Hippocampal formation (tissue), 2 donors: ENCODE data around the gene NDEL1.

Experiments used
- DNase-seq, 2 donors: peaks; one replicate each; lab custom pipeline; 2025; lab: John Stamatoyannopoulos, UW

NDEL1 gene

DNA sequence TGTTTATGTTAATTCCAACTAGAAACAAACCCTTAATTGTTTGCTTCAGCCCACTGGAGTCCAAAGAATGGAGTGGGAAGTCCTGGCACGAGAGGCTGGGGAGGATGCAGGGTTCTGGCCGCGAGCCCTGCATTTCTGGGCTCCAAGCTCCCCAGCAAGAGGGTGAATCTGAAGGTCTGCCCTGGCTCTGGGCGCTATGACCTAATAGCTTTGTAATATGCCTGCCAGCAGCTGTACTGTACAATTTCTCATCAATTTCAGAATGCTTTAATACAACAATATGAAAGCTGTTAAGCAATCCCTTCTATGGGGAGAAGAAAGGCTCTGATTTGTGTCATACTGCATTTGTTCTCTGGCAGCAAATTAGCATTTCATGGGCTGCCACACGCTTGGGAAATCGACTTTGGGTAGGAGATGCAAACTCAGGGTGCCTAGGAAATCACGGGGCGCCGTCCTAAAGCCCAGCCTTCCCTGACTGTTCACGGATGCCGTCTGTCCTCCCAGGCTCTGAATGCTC is 43.8 kb downstream of the NDEL1 start:
- peak; percentile 80 to 87 for DNase-seq

DNA sequence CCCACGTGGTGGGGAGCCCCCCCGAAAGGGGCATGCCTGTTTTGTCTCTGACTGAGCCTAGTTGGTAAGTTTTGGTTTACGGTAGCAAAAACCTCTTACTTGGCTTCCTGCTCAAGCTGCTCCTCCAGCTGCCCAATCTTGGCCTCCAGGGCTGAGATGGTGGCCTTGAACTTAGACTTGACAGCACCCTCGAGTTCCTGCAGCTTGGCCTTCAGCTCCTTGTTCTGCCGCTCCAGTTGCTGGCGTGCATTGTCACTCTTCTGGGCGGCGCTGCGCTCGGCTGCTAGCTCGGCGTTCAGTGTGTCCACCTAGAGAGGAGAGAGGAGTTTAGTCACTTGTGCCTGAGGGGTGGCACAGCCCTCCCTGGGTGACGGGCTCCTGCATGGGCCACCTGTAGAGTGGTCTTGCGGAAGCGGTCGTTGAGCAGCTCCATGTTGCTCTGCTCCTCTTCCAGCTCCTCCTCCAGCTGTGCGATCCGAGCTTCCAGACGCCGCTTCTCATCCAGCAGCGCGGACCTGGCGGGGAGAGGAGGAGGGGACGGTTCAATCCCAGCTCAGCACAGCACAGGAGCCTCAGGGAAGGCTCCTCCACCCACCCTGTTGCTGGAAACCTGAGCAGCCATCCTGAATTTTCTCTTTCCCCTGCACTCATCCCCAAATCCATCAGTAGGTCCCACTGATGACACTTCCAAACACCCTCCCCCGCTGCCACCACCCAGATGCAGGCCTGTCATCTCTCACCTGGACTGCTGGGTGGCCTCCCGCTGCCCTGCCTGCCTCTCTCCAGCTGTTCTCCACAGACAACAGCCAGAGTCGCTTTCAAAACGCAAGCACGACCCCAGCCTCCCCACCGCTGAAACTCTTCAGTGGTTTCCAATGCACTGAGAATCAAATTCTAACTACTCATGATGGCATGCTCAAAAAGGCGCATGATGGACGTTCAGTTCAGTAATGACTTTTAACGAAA is 44.6 kb downstream of the NDEL1 start:
- no peak for DNase-seq

DNA sequence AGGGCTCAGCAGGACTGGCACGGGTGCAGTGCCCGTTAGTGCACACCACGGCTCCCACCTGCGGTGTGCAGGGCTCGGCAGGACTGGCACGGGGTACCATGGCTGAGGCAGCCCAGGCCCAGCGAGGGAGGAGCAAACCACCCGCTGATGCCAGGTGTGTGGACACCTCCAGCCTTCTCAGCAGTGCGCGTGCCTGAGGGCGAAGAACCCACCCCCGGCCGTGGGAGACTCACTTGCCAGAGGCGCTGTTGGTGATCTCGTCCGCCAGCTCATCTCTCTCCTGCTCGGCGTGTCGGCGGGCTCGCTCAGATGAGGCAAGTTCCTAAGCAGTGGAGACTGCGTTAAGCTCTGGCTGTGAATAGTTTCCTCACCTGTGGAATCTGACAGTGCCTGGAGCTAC is 45.4 kb downstream of the NDEL1 start:
- DNase-seq = no peak

DNA sequence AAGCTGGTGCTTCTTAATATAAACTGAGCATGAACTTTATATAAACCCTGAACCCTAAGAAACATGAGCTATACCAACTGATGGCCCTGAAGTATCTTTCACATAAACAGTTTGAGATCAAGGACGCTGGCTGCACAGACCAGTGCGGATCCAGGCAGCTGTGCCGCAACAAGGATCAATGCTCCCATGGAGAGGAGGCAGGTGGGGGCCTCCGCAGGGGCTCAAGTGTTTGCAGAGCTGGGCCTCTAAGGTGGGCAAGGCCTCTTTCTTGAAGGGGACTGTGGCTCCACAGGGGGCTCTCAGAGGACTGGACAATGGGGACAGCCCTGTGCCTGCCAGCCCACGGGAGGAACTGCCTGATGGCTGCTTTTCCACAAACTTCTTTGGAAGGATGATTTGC is 46.0 kb downstream of the NDEL1 start:
- DNase-seq = no peak

DNA sequence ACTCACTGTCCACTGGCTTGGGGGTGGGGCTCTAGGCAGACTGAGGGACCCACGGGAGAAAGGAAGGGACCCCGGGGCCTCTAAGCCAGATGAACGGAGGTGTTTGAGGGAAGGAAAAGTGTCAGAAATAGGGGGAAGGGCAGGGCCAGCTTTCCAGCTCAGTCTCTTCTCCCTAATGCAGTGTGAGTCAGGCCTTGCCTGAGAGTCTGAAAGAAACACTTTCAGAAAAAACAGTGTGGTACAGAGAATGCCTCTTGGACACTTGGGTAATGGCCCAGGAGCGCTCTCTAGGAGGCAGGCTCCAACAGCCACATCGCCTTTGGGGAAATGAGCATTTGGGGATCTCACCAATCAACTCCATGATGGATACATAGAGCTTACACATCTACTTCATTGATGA is 46.9 kb downstream of the NDEL1 start:
- peak in 1 of 2 donors; percentile 19 for DNase-seq

DNA sequence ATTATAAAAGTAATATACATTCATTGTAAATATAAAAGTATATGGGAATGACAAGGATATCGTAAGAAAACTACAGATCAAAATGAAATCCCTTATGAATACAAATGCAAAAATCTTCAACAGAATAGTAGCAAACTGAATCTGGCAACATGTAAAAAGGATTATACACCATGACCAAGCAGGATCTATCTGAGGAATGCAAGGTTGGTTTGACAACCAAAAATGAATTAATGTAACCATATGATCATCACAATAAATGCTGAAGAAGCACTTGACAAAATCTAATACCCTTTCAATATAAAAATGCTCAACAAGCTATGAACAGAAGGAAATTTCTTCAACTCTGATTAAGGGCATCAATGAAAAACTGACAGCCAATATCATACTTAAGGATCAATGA is 48.8 kb downstream of the NDEL1 start:
- DNase-seq = no peak

DNA sequence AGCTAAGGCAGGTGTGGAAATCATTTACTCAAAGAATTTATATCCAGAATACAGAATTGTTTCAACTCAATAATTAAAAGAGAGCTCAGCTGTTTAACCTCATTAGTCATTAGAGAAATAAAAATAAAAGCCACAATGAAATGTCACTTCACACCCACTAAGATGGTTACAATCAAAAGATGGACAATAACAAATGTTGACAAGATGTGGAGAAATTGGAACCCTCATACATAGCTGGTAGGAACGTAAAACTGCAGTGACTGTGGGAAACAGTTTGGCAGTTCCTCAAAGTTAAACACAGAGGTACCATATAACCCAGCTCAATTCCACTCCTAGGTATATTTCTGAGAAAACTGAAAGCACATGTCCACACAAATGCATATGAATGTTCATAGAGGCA is 49.8 kb downstream of the NDEL1 start:
- no peak for DNase-seq

DNA sequence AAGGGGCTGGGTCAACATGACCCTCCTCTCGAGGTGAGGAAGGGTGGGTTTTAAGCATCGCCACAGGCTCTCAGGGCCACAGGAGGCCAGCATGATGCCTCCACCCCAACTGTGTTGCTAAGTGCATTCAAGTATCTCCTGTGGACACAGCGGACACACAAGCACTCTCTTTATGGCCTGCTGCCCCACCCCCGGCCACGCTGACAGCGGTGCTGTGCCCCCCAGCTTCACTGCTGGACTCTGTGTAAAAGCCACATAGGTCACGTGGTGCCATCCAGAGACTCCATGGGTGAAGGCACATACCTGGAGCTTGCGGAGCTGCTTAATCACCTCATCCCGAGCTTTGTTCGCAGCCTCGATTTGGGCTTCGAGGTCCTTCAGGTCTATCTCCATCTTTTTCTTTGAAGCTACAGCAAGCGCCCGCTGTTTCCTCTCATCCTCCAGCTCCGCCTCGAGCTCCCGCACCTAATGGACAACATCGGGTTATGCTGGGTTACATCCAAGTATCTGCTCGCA is 51.5 kb downstream of the NDEL1 start:
- no peak for DNase-seq

DNA sequence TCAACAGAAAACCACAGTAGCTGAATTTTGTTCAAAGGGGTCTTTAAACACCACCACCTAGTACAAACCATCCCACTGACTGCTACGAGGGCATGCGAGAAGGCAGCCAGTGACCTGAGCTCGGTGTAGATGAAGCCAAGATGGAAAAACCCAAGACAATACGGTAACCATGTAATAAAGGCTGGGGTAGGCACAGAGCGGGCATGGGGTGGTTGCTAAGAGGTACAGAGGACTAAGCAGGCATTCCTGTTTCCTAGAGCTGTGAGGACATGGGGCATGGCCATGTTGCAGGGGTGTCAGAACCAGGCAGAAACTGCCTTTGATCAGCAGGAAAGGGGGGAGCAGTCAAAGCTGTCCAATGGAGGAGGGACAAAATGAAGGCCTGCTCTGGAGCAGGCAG is 52.1 kb downstream of the NDEL1 start:
- DNase-seq = no peak

DNA sequence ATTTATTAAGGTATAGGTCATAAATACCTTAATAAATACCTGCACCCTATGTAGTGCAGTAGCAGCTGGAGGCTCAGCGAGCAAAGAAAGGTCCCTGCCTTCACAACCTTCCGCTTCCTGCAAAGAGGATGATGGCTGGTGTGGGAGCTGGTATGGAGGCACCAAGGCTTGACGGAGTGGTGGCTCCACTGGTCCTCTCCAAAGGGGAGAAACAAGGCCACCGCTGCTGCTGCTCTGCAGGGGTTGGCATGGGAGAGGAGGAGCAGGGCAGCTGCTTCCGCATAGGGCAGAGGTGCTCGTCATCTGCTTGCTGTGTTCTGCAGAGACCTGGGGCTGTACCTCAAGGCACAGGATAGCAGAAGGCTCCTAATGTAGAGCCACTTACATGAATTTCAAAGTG is 52.8 kb downstream of the NDEL1 start:
- no peak for DNase-seq

DNA sequence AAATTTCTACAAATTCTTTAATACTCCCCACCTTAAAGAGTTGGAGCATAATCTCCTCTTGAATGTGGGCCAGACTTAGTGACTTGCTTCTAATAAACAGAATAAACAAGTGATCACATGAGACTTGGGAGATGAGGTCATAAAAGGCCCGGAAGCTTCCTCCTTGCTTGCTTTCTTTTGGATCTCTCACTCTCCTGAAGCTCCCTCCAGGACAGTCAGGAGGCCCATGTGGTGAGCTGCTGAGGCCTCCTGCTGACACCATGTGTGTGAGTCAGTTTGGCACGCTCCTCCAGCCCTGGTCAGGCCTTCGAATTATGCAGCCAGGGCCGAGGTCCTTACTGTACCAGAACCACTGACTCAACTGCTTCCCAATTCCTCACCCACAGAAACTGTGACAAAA is 53.2 kb downstream of the NDEL1 start:
- no peak for DNase-seq

DNA sequence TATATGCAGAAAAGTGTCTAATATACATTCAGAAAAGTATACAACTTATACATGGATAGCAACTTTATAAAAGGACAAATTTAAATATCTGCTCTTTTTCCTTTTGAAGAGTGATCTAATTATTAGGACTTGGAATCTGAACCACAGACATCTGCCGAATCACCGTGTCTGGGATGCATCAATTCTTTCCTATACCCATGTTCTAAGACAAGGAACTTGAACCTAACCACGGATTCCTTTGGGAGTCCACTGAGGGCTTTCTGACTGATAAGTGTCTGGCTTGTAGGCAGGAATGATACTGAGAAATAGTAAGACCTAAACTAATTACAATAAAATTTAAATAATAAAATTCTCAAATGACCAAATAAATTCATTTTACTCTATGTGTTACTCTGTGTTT is 54.2 kb downstream of the NDEL1 start:
- DNase-seq = no peak

DNA sequence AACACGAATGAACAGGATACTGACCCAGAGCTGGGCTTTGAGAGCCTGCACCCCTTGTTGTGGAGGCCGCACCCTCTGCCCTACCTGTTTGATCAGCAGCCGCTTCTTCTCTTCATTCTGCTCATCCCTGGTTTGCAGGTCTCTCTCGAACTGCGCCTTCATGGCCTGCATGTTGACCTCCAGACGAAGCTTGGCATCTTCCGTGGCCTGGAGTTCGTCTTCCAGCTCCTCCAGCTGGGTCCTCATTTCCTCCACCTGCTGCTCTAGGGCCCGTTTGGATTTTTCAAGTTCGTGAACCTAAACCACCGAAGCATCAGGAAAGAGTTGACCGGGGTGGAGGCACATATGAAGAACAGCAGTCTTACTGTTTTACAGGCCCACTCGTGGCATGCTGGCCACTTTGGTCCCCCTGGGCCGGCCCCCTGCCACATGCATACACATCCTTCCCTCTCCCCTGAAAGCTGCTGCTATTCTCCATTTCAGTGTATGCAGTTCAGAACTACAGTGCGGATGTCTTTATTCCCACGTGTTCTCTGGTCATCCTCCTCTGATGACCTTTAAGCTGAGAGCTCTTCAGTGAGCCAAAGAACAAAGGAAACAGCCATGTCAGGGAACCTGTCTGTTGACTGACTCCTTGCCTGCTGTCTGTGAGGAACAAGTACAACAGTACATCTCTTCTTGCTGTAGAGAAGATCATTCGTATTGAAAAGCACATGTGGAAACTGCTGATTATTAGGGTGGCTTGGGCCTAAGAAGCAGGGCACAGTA is 54.8 kb downstream of the NDEL1 start:
- no peak for DNase-seq

DNA sequence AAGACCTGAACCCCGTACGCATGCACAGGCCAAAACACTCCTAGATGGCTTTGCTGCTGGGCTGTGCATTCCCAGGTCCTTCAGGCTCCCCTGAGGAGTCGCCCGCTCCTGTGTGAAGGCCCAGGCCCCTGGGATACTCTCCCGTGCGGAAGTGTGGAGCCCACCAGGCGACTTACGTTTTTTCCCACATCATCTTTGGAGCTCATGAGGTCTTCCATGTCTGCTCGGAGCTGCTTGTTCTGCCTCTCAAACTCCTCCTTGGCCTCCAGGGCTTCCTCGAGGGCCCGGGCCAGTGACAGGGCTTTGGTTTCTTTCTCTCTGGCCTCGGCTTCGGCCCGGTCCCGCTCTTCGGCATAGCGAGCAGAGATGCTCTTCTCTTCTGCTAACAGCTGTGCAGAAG is 56.4 kb downstream of the NDEL1 start:
- DNase-seq = no peak

DNA sequence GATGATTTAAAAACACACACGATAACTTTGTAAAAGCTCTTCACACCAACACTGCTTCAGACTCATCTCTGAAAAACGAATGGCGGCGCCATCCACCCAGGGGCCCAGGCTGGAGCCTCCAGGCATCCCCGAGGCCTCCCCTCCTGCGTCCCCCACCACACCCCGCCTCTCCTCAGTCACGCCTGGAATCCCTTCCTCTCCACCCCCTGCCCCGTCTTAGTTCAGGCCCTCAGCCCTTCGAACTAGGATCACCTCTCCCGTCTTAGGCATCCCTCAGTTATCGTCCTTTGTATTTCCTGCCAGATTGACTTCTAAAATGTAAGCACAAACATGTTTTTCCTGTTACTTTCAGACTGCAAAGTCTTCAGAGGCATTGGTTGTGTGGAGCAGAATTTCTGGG is 58.3 kb downstream of the NDEL1 start:
- no peak for DNase-seq

DNA sequence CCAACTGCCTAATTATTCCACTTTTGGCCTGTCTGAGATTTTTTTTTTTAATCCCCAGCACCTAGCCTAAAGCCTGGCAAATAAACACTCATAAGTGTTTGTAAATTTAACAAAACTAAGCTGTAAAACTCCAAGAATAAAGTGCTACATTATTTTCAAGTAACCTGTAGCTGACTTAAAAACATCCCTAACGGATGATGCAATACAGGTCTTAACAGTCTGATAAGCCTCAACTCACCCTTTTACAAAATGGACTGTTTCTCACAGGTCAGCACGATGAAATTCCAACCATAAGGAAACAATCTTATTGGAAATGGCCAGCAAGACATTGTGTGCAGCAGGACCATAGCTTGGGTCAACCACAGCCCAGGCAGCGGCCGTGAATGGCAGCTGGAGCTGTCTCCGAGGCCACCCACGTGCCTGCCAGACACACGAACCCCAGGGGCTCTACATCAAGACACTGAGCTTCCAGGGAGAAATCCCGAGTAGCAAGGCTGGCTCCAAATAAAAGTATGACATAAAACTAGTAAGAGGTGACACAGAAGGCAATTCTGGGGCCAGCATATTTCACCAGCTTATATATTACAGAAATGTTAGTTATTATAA is 58.9 kb downstream of the NDEL1 start:
- DNase-seq = no peak

DNA sequence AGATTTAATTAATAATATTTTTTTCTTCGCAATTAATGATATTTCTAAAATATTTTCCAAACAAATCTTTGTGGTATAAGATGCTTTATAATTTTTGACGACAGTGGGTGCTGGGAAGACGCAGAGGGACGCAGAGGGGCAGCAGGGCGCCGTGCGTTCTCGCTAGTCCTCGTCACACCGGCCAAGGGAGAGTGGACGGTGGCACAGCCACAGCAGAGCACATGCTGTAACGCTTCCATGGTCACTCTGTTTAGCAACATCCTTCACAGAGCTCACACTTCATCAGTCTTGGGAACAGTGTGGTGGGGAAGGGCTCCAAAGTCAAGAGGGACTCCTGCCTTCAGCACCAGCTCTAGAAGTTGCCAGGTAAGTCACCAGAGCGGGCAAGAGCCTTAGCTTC is 60.4 kb downstream of the NDEL1 start:
- no peak for DNase-seq

DNA sequence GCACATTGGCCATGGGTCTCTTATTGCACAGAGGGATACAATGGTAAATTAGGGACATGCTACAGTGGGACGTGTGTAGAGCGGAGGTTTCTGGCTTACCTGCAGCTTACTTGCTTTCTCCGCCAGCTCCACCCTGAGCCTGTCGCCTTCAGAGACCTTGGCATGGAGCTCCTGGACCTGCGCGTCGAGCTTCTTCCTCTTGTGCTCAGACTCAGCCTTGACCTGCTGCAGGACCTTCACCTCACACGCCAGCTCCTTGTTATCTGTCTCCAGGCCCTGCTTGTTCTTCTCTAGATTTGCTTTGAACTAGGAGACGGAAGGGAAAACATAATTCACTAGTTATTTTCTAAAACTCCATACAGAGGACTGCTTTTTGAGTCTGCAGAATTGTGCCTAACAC is 63.5 kb downstream of the NDEL1 start:
- DNase-seq = no peak

DNA sequence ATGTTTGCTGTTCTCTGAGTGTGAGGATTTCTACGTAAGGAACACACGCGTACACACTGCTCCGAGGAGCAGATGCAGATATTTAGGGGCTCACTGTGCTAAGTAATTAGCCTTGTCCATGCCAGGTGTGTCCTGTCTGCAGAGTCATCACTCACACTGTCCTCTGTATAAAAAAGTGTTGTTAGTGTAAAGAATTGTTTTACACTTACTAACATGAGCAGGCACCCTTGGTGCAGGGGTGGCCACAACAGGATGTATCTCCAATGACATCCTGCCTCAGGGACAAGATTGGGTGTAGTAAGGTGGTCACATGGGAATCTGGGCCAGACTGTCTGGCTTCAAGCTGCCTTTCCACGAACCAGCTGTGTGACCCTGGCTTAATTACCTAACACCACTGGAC is 63.9 kb downstream of the NDEL1 start:
- no peak for DNase-seq

DNA sequence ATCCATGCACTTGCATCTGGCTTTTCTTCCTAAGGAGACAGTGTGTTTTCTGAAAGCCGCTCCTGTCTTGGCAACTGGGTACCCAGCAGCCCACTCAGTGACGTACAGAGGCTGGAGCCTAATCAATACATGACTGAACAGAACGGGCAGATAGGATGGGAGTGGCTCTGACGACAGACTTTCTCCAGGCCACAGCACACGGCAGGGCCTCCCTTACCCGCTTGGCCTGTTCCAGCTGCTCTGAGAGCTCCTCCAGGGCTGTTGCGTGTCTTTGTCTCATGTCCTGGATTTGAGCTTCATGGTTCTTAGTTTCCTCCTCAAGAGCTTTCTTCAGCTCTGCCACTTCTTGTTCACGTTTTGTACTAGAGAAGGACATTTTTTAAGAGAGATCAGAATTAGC is 64.9 kb downstream of the NDEL1 start:
- DNase-seq = no peak

DNA sequence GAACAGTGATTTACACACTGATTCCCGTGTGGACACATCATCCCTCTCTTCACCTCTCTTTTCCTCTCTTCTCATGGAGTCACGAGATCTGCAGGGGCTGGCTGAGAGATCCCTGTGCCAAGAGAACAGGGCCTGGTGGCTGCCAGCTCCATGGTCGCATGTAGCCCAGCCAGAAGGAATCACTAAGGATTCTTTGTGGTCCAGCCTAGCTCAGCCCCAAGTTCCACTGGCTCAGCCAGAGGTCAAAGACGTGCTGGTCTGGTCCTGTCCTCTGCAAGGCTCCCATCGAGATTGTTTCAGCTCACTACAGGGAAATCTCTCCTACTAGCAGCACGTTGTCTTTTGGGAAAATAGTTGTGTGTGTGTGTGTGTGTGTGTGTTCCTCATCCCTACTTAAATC is 66.4 kb downstream of the NDEL1 start:
- DNase-seq = no peak

DNA sequence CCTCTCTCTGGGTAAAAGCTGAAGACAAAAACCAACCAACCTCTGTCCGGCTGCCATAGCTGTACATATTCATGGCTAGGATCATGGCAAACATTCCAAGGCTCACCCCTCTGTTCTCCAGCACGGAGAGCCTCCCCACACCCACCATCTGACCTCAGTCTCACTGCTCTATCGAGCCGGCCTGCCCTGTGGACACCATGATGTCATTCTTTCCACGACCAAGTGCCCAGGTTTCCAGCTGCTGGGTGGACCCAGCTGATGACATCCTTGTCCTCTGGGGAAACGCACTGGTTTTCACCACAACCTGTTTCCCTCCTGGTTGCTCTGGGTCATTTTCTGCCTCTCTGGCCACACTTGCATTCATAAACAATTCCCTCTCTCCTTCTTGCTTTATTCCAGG is 67.7 kb downstream of the NDEL1 start:
- DNase-seq = no peak
